Stimulated activated CD8-positive, alpha-beta memory T cell treated with anti-CD3 and anti-CD28 coated beads, Interleukin-2, amount 100 ng/mL, for 1 hour (primary cell): ENCODE data around the gene GALNT17.

Source experiments
- DNase-seq, 2 donors: peaks; one replicate each; pipeline ENCODE4 v3.0.0-alpha.2; 2020; ENCODE audit warnings: low read depth in 2 of 2

Gene GALNT17

DNA sequence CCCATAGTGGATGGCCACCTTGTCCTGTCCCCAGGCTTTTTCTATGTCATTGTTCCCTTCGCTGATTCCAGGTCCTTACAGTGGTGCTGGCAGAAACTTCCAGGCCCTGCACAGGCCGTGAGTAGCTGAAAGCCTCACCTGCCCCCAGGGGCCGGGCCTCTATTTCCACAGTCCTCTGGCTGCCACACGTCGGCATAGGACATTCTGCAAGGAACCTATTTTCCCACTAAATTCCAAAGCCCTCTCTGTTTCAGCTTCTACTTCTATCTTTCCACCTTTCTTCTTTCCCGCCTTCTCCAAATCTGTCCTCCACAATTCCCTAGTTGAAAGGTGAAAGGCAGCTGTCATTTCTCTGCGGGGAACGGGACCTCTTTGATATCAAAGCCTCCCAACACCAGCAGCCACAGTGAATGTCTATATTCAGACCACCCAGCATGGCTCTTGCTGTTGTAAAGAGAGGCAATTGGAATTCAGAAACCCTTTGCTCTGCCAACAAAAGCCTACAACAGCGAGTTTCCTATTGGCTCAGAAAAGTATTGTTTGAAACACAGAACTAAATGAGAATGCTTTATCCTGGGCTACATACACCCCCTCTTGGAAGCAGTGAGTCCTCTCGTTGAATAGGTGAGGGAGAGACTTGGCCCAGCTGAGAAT, 607.7 kb downstream of the GALNT17 start:
- DNase-seq, result no peak

DNA sequence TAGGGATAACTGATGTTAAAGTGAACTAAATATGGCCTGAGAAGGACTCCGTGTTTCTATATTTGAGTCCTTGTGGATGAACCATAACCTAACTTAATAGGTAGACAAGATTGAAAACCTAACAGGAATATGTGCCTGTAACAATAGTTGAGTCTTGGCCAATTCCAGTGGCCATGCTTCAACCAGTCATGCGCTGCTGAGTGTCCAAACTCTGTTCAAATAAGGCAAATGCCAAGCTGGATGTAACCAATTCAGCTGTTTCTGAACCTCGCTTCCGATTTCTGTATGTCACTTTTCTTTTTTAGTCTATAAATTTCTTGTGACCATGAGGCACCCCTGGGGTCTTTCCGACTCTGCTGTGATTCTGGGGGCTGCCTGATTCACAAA, 608.2 kb downstream of the GALNT17 start:
- DNase-seq, result no peak

DNA sequence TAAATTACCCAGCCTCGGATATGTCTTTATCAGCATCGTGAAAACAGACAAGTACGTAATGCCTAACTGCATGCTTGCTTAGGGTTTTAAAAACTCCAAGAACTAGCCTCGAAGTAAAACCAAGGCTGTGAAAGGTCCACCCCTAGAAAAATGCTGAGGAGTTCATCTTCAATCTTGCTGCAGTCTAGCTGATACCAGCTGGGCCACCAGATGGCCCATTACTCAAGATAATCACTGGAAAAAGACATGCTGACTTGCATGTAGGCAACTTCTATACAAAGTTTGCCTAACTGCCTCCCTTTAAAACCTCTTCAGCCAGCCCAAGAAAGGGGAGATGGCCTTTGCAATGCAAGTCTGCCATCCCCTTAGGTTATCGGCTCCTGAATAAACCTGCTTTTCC, 614.1 kb downstream of the GALNT17 start:
- no peak for DNase-seq

DNA sequence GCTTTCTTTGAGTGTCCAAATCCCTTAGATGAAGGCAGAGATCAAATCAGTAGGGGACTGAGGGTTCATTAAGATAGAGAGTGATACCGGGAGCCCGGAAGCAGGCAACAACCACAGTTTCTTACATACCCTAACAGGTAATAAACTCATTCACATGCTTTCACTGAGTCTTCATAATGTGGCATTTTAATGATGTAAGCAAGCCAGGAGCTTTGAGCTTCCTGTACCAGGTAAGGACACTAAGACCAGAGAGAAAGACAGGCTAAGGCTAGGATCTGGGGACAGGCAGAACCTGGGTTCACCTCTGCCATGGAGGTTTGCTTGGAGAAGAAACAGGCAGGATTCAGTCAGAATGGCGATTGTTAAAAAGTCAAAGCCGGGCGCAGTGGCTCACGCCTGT, 618.3 kb downstream of the GALNT17 start:
- no peak for DNase-seq

- DNase-seq, result no peak
These were observed 620.4 kb downstream of the GALNT17 start for GRCh38 chr7:71752171-71752935.

GRCh38 chr7:71753236-71753635, 621.3 kb downstream of the GALNT17 start:
- no peak for DNase-seq

- no peak for DNase-seq
These were observed 622.2 kb downstream of the GALNT17 start for GRCh38 chr7:71753956-71754664.

- DNase-seq, result no peak
These were observed 622.9 kb downstream of the GALNT17 start for GRCh38 chr7:71754828-71755227.

DNA sequence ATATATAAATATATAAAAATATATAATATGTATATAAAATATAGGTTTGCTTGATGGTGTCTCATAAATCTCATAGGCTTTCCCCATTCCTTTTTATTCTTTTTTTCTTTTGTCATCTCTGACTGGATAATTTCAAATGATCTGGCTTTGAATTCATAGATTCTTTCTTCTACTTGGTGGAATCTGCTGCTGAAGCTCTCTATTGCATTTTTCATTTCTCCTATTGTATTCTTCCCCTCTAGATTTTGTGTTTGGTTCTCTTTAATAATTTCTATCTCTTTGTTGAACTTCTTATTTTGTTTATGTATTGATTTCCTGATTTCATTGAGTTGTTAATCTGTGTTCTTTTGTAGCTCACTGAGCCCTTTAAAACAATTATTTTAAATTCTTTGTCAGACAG, 629.4 kb downstream of the GALNT17 start:
- DNase-seq, result no peak
